ENCODE data around the gene RUBCN.
"Not testable (repeated sequence)": the region's sequence is repeated elsewhere in the genome, so short reads cannot be mapped to it uniquely, and the experiment has no call there.

RUBCN gene

GRCh38 chr3:197657541-197658292, 79.0 kb downstream of the RUBCN start:
- DNase-seq (ENCODE audit: low spot score) = not testable (repeated sequence)

GRCh38 chr3:197656960-197657359, 79.7 kb downstream of the RUBCN start:
- not testable (repeated sequence) for DNase-seq (ENCODE audit: low spot score)

- not testable (repeated sequence) for DNase-seq (ENCODE audit: low spot score)
Measured at GRCh38 chr3:197656129-197656528, 80.6 kb downstream of the RUBCN start.

GRCh38 chr3:197654998-197655330, 81.7 kb downstream of the RUBCN start:
- DNase-seq (ENCODE audit: low spot score) = not testable (repeated sequence)

GRCh38 chr3:197654090-197654997, 82.4 kb downstream of the RUBCN start:
- not testable (repeated sequence) for DNase-seq (ENCODE audit: low spot score)

GRCh38 chr3:197652860-197653259, 83.8 kb downstream of the RUBCN start:
- not testable (repeated sequence) for DNase-seq (ENCODE audit: low spot score)

- not testable (repeated sequence) for DNase-seq (ENCODE audit: low spot score)
Measured at GRCh38 chr3:197647649-197648048, 89.1 kb downstream of the RUBCN start.

GRCh38 chr3:197647191-197647590, 89.5 kb downstream of the RUBCN start:
- DNase-seq (ENCODE audit: low spot score) = not testable (repeated sequence)

GRCh38 chr3:197646294-197646693, 90.4 kb downstream of the RUBCN start:
- DNase-seq (ENCODE audit: low spot score) = not testable (repeated sequence)

GRCh38 chr3:197637556-197637955, 99.1 kb downstream of the RUBCN start:
- DNase-seq (ENCODE audit: low spot score) = not testable (repeated sequence)

GRCh38 chr3:197631989-197632388, 104.7 kb downstream of the RUBCN start:
- not testable (repeated sequence) for DNase-seq (ENCODE audit: low spot score)

- not testable (repeated sequence) for DNase-seq (ENCODE audit: low spot score)
Measured at GRCh38 chr3:197630766-197631165, 105.9 kb downstream of the RUBCN start.

- DNase-seq (ENCODE audit: low spot score) = not testable (repeated sequence)
Measured at GRCh38 chr3:197629286-197629685, 107.4 kb downstream of the RUBCN start.

GRCh38 chr3:197627772-197628523, 108.8 kb downstream of the RUBCN start:
- peak; percentile 95 for DNase-seq (ENCODE audit: low spot score)

- not testable (repeated sequence) for DNase-seq (ENCODE audit: low spot score)
Measured at GRCh38 chr3:197627158-197627771, 109.4 kb downstream of the RUBCN start.

- not testable (repeated sequence) for DNase-seq (ENCODE audit: low spot score)
Measured at GRCh38 chr3:197626404-197627157, 110.1 kb downstream of the RUBCN start.

GRCh38 chr3:197621478-197621877, 115.2 kb downstream of the RUBCN start:
- not testable (repeated sequence) for DNase-seq (ENCODE audit: low spot score)
